MM.1S (cell line): ENCODE data around the gene RBBP7.

Source experiments
- CTCF ChIP-seq: fragments of 300-600 bp; sonication (generic); IDR thresholded peaks from 2 replicates; pipeline ENCODE4 v1.5.1; 2016; ENCODE audit warnings: antibody characterized with exemption, low read length, mixed read lengths
- EZH2 ChIP-seq: fragments of 300-600 bp; sonication (generic); optimal IDR thresholded peaks from 2 replicates; pipeline ENCODE3; 2017; ENCODE audit warnings: low read depth, mild to moderate bottlenecking, antibody characterized with exemption, low read length, mixed read lengths
- EZH2phosphoT487 ChIP-seq: fragments of 300-600 bp; sonication (generic); IDR thresholded peaks from 2 replicates; pipeline ENCODE4 v1.6.1; 2018; ENCODE audit warnings: antibody characterized with exemption, low read length

- TF ChIP-seq CTCF = 0 out of 2 replicates have a peak, but pooled peaks have one; percentile 9
- no peak for TF ChIP-seq EZH2
- no peak for TF ChIP-seq EZH2phosphoT487
Observed at GRCh38 chrX:16836371-16836770, 33.8 kb downstream of the RBBP7 start.
